Renal cortex interstitium (tissue), 11 donors: ENCODE measurements around the gene MTHFS. TPM values are rescaled to one million over a fixed set of nuclear protein-coding genes. Genes with fewer than 3 reads are reported as not detected.
A peak's percentile ranks its signal among the peaks of the same experiment; 100 is the strongest.

Experiments
- DNase-seq, 11 donors: peaks; one replicate each; pipeline ENCODE4 v3.0.0-alpha.2; 2013; ENCODE audit warnings: low read depth in 9 of 11, low spot score in 4 of 11; ENCODE audit errors: extremely low read depth in 1 of 11
- polyA plus RNA-seq, 3 donors: library from polyadenylated mRNA; unstranded; fragments of 120-200 nt; gene quantifications; one replicate each; pipeline ENCODE4 v1.2.1, GENCODE V29; 2013; ENCODE audit not compliant: insufficient read length in 3 of 3

Gene MTHFS
- polyA plus RNA-seq, 3 donors: 40.4 to 44.1 (median 41.8) TPM

DNA sequence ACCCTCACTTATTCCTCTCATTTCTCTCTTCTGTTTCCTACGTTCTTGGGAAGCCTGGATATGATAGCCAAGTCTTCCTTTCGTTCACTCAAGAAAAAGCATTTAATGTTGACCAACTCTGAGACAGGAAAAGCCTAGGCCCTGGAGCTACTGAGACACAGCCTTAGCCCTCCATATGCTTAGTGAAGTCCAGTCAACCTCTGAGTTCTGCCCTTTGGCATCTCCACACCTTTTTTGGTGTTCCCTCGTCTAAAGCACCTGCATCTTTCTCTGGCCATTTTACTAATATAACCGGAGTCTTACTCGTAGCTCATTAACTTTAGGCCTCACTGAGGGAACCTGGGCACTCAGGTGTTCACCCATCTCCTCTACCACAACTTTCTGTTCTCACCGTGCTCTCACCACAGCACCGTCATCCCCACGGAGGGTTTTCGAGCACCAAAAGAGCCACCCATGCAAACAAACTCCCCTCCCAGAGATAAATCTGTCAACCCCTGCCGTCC, 632 bp downstream of the MTHFS start:
- peak in 3 of 11 donors; percentile 0 to 66 (median 24) for DNase-seq

DNA sequence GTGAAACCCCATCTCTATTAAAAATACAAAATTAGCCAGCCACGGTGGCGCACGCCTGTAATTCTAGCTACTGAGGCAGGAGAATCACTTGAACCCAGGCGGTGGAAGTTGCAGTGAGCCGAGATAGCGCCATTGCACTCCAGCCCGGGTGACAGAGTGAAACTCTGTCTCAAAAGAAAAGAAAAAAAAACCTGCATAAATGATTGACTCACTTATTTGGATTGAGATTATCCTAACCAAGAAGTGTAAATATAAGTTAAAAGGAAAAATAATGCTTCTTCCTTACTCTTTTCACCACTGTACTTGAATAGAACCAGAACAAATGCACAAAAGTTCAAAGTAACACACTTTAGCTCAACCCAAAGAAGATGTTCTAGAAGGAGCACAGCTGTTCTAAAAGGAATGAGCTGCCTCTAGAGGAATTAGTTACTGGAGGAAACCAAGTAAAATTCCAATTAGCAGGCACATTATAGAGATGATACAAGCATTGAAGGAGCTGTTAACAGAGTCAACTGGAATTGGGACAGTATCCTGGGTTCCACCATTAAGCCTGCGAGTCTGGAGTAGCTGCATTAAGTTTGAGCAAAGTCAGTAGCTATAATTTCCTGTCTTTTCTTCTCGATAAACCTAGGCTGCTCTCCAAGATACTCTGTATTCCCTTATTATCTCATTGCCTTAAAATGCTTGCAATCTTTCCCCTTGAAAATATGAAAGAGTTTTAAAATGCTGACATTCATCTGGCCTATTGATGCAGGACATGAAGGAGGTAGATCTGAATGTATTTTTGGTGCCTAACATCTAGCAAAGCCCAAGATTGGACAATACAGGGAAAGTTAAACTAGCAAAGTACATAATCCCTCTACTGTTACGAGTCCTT, 9.5 kb downstream of the MTHFS start:
- no peak for DNase-seq

DNA sequence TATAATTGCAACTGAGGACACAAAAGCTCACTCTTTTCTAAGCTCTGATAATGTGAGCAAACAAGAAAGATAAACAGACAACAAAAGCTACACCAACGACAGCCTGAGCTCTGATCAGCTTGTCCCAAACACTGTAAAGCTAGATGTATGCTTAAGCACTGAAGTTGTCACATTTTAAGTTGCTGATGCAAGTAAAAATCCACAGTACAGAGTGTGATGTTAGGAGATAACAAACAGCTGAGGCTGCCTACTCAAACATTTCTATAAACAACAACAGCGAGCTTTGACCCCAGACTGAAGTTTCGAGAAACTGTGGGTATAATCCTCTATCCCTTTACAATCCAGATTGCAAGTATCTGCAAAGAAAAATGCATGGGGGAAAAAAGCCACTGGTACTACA, 10.7 kb downstream of the MTHFS start:
- no peak for DNase-seq

DNA sequence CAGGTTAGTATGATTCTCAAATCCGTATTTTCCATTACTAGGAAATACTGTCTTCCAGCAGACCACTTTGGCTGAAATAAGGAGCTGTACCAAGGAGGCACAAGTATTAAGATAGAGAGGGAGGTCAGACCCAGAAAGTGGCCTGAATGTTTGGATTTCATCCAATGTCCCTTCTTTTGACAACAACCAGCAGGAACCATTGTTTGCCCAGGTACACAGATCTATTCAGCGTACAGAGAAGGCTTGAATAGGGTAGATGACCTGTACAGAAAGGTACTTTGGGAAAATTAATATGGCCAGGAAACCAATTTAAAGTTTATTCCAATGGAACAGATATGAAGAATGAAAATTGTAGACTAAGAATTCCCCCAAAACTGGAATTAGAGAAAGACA, 12.6 kb downstream of the MTHFS start:
- DNase-seq: no peak

DNA sequence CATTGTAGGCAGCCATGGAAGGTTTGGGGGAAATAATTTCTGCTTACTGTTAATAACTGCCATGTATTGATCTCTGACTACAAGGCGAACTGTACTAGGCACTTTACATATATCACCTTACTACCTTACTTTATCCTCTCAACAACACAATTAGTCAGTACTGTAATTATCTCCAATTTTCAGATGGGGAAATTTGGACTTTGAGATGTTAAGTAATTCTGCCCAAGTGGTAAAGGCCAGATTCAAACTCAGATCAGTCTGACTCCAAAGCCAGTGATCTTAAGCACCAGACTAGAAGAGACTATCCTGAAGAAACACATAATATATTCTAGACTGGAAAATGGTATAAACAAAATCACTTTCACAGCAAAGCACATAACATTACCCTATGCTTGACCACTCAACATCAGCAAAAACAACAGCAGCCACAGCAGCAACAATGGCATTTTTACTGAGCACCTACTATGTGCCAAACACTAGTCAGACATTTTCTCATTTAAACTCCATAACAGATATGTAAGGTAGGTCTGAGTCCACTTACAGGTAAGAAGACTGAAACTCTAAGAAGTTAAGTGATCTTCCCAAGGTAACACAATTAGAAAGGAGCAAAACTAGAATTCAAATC, 13.1 kb downstream of the MTHFS start:
- no peak for DNase-seq

DNA sequence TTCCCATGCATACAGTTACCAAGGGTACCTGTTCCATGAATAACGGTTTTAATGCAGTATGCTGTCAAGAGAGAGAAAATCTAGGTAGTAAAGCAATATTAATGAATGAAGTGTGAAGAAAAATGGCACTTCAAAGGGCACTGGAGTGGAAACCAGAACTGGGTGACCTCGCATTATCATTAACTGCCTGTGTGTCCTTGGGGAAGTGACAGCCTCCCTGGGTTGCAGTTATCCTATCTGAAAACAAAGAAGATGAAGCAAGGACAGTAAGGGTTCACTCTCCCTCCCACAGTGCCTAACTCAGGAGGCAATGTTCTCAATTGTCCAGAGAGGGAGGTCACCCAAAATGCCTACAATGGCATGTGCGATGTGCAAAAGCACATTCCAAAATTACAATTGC, 15.1 kb downstream of the MTHFS start:
- no peak for DNase-seq

DNA sequence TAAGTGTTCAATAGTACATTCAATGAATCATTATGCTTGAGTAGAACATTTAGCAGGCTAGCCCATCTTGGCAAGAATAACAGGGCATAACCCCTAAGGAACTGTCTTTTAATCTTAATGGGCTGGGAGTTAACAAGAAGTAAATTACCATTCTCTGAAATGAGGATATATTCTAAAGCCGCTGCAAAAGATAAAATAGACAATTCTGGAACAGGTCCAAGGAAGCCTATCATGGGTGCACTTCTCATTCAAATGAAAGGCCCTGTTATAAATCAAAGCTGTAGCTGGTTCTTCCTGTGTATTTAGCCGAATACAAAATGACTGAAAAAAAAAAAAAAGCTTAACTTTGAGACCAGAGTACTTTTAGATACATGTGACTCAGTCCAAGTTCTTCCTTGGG, 15.6 kb downstream of the MTHFS start:
- DNase-seq: no peak

DNA sequence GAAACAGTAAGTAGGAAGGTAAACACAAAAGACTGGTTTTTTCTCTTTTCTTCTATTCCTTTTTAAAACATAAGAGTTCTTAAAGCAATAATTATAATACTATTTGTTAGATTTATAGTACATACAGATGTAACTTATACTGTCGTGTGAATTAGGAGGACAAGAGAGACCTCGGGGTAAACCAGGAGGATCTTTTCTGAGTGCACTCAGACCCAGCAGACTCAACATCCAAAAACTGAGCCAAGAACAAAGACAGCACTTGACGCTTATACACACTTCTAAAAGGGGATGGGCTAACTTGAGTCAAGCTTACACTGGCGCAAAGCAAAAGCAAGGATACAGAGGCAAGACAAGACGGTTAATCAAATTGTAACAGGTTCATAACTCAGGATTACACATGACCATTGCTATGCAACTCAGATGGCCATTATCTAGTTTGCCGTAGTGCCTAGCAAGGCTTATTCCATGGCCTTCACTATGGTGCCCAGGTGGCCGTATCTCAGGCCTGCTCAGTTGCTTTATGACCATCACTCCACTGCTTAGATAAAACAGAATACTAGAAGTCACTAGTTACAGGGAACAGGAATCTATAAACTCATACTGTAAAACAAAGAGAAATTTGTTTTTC, 18.6 kb downstream of the MTHFS start:
- no peak for DNase-seq

DNA sequence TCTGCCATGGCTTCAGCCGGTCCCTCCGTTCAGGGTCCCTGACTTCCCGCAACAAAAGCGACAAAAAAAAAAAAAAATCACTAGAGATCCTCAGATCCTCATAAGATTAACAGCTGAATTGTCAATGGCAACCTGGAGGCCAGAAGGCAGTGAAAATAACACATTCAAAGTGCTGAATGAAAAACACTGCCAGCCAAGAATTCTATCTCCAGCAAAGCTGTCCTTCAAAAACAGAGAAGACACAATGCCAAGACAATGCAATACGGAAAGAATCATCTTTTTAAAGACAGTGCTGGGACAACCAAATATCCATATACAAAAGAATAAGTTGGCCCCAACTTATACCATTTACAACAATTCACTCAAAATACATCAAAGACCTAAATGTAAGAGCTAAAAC, 21.6 kb downstream of the MTHFS start:
- no peak for DNase-seq

DNA sequence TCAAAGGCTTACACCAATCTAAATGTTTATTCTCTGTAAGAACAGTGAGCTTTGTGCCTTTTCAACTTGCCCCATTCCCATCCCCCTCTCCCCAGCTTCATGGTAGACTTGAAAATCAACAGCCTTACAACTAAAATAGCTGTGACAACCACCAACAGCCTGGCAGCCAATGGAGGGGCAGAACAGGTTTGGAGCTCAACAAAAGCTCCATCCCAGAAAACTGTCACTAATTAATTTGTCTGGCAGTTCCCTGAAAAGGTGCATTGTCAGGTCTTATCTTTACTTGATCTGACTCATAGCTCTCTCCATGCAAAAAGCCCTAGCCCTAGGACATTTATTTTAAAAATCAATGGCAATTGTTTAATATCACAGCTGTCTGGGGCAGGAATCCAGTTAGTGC, 22.6 kb downstream of the MTHFS start:
- DNase-seq: no peak

DNA sequence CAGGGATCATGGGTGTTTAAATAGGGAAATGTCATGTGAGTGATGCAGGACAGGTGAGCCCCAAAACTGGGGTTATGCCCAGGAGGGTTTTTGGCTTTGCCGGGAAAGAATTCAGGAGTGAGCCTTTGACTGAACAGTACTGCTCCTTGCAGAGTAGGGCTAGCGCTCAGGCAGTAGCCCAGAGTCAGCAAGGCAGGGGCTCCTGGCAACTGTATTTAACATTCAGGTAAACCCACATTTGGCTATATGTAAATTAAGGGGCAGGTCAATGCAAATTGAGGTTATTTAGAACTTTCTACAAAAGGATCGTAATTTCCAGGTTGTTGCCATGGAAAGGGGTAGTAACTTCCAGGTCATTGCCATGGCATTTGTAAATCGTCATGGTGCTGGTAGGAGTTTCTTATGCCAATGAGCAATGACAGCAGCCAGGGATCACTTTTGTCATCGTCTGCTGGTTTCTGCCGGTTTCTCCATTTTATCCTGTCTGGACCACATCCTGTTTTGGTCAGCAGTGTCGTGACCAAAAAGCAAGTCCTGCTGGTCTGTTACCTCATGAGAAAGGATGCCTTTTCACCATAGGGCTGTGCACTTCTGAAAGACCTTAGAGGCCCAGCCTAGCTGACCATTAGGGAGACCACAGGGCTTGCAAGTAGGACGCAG, 24.3 kb downstream of the MTHFS start:
- no peak for DNase-seq

DNA sequence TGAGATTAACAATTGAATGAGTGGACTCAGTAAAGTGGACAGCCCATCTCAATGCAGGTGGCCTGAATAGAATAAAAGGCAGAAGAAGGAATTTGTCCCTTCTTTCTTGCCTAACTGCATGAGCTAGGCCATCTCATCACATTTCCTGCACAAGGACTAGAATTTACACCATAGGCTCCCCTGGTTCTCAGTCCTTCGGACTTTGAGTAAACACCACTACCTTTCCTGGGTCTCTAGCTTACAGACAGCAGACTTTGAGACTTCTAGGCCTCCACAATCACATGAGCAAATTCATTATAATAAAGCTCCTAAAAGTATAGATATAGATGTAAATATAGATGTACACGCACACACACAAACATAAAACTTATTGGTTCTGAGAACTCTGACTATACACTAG, 28.3 kb downstream of the MTHFS start:
- no peak for DNase-seq

DNA sequence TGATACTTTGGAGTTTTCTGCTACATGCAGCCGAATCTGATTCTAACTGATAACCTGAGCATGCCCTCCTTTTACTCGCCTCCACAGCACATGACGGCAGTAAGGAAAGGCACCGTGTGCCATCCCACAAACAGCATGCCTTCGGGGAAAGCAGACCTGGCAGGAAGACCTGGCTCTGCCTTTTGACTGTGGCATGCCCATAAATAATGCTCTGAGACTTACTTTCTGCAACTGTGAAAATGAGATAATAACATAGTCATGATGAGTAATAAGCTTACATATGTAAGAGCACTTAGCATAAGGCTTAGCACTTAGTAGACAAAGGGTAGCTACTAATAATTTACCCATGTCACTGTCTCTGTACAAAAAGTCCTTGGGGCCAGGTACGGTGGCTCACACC, 32.9 kb downstream of the MTHFS start:
- no peak for DNase-seq

DNA sequence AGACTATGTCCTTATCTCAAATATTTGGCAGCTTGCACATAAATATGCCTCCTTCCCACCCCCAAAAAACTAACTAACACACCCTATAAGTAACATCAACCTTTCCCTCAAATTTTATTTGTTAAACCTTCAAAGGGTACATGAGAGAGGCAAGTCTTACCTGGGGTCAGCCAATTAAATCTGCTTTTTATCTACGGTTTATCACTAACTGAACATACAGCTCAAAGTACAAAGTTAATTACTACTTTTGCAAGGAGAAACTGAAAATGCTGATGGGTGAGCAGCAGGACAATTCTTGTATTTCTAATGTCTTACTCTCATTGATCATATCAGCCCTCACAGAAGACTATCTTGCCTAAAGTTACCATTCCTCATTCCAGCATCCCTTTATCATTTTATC, 34.6 kb downstream of the MTHFS start:
- DNase-seq: no peak

DNA sequence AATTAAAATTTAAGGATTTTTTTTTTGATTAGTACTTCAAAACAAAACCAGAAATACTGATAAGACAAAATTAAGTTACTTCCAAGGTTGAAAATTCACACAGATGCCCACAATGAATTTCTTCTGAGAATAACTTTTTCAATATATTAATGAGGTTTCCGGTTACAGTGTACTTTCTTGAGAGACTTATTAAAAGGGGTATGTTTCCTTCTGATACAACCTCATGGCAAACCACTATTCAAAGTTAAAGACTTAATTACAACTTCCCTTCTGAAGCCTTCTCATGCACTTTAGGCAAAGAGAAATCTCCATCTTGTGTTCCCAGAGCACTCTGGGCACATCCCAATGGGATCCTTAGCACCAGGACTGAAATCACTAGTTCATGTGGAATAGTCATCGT, 36.2 kb downstream of the MTHFS start:
- no peak for DNase-seq

DNA sequence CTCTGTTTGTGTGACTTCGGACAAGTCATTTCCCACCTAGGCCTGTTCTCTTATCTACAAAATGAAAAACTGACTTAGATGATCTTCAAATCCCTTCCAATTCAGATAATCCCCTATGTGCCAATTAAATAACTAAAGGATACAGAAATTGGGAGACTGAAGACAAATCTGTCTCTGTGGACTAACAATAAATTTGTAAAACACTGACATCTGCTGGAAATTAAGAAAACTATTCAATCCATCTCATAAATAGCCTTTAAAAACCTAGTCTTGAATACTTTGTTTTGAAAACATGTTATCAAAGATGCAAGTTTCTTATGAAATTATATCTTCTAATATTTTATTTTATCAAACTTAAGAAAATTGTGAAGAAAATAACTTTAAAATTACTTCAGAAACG, 38.3 kb downstream of the MTHFS start:
- no peak for DNase-seq

DNA sequence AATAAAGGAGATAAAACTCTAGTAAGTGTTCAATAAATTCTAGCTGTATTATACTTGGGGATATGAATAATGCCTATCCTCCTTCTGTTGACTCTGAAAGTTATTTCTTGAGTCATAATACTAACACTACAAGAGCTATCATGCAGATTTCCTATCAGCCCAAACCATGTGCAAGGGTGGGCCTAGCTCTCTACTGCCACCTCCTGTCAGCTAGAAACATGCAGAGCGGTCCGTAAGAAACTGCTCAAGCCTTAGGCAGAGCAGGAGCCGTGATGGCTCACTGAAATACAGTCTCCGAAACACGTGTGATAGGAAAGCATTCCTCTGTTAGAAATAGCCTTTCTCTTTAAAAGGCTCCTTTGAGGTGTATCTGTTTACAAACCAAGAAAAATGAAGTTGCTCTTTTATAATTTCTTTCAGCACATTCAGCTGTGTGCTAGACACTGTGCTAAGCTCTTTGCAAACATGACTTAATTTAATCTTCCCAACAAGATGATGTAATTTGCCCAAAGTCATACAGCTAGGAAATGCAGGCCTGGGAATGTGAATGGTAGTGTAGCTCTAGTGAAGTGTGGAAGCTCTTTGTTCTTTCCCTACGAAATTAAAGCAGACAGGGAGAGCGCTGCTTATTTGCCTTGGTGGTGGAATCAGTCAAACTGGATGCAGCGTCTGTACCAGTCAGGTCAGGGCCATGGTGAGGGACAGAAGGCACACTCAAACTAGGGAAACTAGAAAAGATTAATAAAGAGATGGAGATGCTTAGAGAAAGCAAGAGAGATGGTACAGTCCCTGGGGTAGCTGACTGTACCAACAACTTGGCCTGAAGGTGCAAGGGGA, 43.1 kb downstream of the MTHFS start:
- peak; percentile 42 to 66 (median 53) for DNase-seq

DNA sequence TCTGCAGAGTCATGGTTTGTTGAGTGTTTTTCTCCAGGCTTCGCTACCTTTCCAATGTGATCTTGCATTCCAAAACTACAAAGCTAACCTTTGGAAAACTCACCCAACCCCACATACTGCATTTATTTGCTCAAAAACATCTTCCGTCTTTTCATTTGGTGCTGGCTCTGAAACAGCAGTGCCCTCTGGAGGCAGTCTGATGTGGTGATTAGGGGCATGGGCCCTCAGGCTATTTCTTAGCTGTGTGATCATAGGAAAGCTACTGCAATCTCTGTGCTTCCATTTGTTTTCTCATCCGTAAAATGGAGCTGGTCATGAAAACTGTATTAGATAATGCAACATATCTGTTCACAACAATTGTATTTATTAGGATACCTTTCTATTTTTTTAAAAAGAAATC, 47.0 kb downstream of the MTHFS start:
- peak in 7 of 11 donors; percentile 3 to 11 (median 8) for DNase-seq

DNA sequence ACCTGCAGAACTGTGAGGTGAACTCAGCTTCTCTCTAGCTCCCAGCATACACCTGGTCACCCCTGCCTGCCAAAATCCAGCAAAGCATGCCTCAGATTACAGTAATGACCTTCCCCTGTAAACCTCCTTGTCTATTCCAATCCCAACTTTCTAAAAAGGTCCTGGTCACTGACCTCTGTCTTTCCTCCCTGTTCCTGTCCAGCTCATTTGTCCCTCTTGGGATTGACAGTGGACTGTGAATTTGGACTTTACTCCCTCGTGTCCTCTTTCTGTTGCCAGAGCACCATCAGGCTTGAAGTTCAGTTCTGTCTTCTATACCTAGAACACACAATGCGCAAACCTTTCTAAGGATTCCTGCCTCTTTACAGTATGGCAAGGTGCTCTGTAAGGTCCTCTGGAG, 50.3 kb downstream of the MTHFS start:
- no peak for DNase-seq
